KMS-11 (cell line): ENCODE measurements around the gene TRABD2B.

Experiments used
- H2AFZ ChIP-seq: fragments of 200-600 bp; sonication (generic); 2 replicates; pipeline ENCODE4 v1.6.1; 2016; ENCODE audit warnings: antibody characterized with exemption, mixed run types, low read depth
- H3K27ac ChIP-seq: fragments of 200-600 bp; sonication (generic); 2 replicates; pipeline ENCODE4 v1.6.1; 2016; ENCODE audit warnings: mild to moderate bottlenecking, mixed run types
- H3K27me3 ChIP-seq: fragments of 200-600 bp; sonication (generic); 2 replicates; pipeline ENCODE4 v1.6.1; 2017; ENCODE audit warnings: mild to moderate bottlenecking, low read depth, mixed run types, moderate library complexity; ENCODE audit not compliant: insufficient read depth
- H3K36me3 ChIP-seq: fragments of 200-600 bp; sonication (generic); 2 replicates; pipeline ENCODE4 v1.6.1; 2017; ENCODE audit warnings: mild to moderate bottlenecking, mixed run types; ENCODE audit not compliant: insufficient read depth
- H3K4me1 ChIP-seq: fragments of 200-600 bp; sonication (generic); 2 replicates; pipeline ENCODE4 v1.6.1; 2016; ENCODE audit warnings: mild to moderate bottlenecking, low read depth, mixed run types; ENCODE audit not compliant: poor library complexity, severe bottlenecking
- H3K4me2 ChIP-seq: fragments of 200-600 bp; sonication (generic); 2 replicates; pipeline ENCODE4 v1.7.0; 2016; ENCODE audit warnings: mild to moderate bottlenecking, mixed run types
- H3K4me3 ChIP-seq: fragments of 200-600 bp; sonication (generic); IDR thresholded peaks from 2 replicates; pipeline ENCODE4 v1.6.1; 2017; ENCODE audit warnings: low read depth, low read length, mixed read lengths; ENCODE audit not compliant: insufficient read depth
- H3K79me2 ChIP-seq: fragments of 200-600 bp; sonication (generic); 2 replicates; pipeline ENCODE4 v1.6.1; 2016; ENCODE audit warnings: low read depth, mixed run types; ENCODE audit not compliant: insufficient read depth
- H3K9ac ChIP-seq: fragments of 200-600 bp; sonication (generic); 2 replicates; pipeline ENCODE4 v1.6.1; 2016; ENCODE audit warnings: mild to moderate bottlenecking, mixed run types
- H4K20me1 ChIP-seq: fragments of 200-600 bp; sonication (generic); 2 replicates; pipeline ENCODE4 v1.6.1; 2016; ENCODE audit warnings: mild to moderate bottlenecking, mixed run types; ENCODE audit not compliant: insufficient read depth
- TF ChIP-seq, protein P1 (sequence below): fragments of 200-600 bp; sonication (generic); conservative IDR thresholded peaks from 2 replicates; pipeline ENCODE4 v1.6.1; 2017; ENCODE audit warnings: low read depth, mild to moderate bottlenecking, antibody characterized with exemption, low read length, moderate library complexity, mixed read lengths

TRABD2B gene

DNA sequence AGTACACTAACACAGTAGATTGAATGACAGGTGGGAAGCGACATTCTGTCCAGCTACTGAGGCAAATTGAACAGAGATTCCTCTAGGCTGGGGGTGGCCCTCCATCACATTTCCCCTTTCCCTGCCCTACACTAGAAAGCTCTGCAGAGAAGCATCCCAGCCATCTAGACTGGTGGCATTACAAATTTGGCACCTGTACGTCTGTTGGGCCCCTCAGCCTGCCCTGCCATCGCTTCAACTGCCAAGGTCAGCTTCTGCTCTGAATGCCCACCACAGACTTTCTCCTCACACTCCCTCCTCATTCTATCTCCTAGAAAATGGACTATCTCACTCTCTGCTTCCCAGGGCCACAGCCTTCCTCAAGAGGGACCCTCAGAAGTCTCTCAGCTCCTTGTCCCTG is 16.7 kb downstream of the TRABD2B start:
- Histone ChIP-seq H3K4me3 (no peak overlapping the region), H4K20me1 (no peaks in the 10 kb centered on the region), H3K79me2 (no peaks in the 10 kb centered on the region), H3K9ac (no peak overlapping the region), H2AFZ (no peak overlapping the region), H3K4me2 (no peak overlapping the region), H3K27me3 (no peaks in the 10 kb centered on the region), H3K4me1 (no peaks in the 10 kb centered on the region), H3K36me3 (no peaks in the 10 kb centered on the region), H3K27ac (no peak overlapping the region)
- TF ChIP-seq, protein P1, sequence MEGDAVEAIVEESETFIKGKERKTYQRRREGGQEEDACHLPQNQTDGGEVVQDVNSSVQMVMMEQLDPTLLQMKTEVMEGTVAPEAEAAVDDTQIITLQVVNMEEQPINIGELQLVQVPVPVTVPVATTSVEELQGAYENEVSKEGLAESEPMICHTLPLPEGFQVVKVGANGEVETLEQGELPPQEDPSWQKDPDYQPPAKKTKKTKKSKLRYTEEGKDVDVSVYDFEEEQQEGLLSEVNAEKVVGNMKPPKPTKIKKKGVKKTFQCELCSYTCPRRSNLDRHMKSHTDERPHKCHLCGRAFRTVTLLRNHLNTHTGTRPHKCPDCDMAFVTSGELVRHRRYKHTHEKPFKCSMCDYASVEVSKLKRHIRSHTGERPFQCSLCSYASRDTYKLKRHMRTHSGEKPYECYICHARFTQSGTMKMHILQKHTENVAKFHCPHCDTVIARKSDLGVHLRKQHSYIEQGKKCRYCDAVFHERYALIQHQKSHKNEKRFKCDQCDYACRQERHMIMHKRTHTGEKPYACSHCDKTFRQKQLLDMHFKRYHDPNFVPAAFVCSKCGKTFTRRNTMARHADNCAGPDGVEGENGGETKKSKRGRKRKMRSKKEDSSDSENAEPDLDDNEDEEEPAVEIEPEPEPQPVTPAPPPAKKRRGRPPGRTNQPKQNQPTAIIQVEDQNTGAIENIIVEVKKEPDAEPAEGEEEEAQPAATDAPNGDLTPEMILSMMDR: no peak

DNA sequence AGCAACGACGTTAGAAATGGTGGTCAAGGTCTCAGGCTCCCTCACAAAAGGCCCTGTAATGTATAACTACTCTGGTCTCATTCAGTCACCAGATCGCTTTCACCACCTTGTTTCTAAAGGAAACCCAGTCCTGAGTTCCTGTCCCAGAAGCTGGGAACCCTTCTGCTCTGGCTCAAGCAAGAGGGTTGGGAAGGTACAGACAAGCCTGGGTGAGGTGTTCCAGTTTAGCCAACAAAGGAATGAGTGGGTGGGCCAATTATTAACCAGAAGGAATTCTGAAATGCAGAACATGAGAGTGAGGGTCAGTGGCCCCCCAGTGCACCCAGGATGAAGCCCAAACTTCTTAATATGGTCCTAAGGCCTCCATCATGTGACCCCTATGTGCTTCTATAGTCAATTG is 17.5 kb downstream of the TRABD2B start:
- TF ChIP-seq, protein P1: no peak
- Histone ChIP-seq H3K36me3 (no peaks in the 10 kb centered on the region), H4K20me1 (no peaks in the 10 kb centered on the region), H3K27me3 (no peaks in the 10 kb centered on the region), H3K4me3 (no peak overlapping the region), H3K9ac (no peak overlapping the region), H2AFZ (no peak overlapping the region), H3K4me2 (no peak overlapping the region), H3K27ac (no peak overlapping the region), H3K79me2 (no peaks in the 10 kb centered on the region), H3K4me1 (no peaks in the 10 kb centered on the region)

DNA sequence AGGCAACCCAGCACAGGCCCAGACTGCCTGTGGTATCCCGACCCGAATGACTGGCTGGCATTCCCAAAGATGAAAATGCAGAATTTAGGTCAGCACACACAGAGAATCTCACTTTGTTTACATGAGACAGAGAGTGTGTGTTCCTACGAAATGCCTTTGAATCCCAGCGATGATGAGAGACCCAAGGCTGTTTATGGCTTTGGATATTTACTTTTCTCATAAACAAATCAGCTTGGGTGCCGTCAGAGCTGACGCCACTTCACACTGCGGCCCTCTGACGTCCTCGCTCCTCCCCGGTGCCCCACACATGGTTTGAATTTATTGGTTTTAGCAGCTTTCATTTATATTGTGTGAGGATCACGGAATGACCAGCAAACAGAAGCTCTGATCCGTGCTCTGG is 18.7 kb downstream of the TRABD2B start:
- H3K27me3 ChIP-seq: no peaks in the 10 kb centered on the region
- H3K4me2 ChIP-seq: no peak overlapping the region
- H3K4me3 ChIP-seq: no peak overlapping the region
- H3K9ac ChIP-seq: no peak overlapping the region
- no peaks in the 10 kb centered on the region for H3K79me2 ChIP-seq
- no peak overlapping the region for H3K27ac ChIP-seq
- H4K20me1 ChIP-seq: no peaks in the 10 kb centered on the region
- TF ChIP-seq, protein P1: no peak
- no peak overlapping the region for H2AFZ ChIP-seq
- H3K36me3 ChIP-seq: no peaks in the 10 kb centered on the region
- H3K4me1 ChIP-seq: no peaks in the 10 kb centered on the region

DNA sequence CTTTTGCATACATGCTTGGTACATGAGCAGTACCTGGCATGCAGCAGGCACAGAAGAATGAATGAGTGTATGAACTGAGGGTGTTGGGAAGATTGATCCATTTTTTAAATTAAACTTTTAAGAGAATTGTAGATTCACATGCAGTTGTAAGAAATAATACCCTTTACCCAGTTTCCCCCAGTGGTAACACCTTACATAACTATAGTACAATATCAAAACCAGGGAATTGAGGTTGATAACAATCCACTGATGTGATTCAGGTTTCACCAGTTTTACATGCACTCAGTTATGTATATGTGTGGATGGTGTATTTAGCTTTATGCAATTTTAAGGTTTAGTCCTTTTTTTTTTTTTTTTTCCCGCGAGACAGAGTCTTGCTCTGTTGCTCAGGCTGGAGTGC is 20.5 kb downstream of the TRABD2B start:
- no peak overlapping the region for H3K4me3 ChIP-seq
- no peak overlapping the region for H3K27ac ChIP-seq
- TF ChIP-seq, protein P1: no peak
- H4K20me1 ChIP-seq: no peaks in the 10 kb centered on the region
- H3K9ac ChIP-seq: no peak overlapping the region
- H3K4me1 ChIP-seq: no peaks in the 10 kb centered on the region
- no peaks in the 10 kb centered on the region for H3K36me3 ChIP-seq
- H2AFZ ChIP-seq: no peak overlapping the region
- H3K79me2 ChIP-seq: no peaks in the 10 kb centered on the region
- no peak overlapping the region for H3K4me2 ChIP-seq
- H3K27me3 ChIP-seq: no peaks in the 10 kb centered on the region
